ENCODE measurements around the gene SCN10A.

The SCN10A gene

DNA sequence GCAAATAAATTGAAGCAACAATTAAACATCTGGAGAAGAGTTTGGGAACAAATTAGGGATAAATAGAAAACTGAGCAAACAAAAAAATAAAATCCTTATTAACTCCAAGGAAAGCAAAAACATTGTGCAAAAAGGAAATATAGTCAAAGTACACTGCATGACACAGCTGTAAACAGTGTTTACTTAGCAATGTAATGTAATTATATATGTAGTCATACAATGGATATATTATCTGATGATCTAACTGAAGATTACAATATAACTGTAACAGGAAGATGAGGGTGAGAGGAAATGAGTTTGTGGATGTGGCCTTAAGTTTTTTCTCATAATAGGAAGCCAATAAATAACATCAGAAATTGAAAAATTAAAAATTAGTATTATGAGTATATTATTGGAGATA lies 42.5 kb downstream of the SCN10A start:
- no peak for DNase-seq (ENCODE audit: low read depth)

- DNase-seq (ENCODE audit: low read depth), result no peak
Observed at GRCh38 chr3:38763569-38763968, 52.4 kb downstream of the SCN10A start.

- DNase-seq (ENCODE audit: low read depth), result no peak
Observed at GRCh38 chr3:38758557-38758956, 57.5 kb downstream of the SCN10A start.

DNA sequence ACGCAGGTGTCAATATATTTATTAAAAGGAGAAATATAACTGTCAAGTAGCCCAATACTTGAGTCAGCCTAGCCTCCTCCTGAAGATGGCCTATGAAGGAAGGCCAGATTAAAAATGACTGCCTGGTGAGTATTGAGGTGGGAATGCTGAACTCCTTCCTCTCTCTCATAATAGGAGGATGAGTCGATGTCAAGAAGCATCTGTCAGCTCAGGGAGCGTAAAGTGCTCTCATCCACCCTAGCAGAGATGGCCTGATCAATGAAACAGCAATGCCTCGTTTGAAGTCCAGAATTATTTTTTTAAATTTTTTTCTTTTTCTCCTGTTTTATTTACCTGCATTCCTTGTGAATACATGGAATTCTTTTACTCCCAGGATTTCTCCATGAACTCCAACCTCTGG lies 58.3 kb downstream of the SCN10A start:
- no peak for DNase-seq (ENCODE audit: low read depth)

DNA sequence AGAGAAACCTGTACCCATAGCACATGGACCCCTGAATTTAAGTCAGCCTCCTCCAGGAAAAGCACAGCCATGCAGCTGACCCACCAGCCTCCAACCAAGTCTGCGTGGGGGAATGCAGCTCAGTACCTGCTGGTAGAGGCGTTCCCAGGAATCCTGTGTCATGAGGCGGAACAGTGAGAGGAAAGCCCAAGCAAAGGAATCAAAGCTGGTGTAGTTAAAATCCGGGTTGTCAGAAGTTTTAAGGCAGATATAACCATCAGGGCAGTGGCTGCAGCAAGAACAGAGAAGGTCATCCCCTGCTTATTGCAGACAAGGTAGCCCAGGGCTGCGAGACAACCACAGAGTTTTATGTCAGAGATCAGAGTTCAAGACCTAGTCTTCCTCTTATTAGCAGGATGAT lies 59.1 kb downstream of the SCN10A start:
- no peak for DNase-seq (ENCODE audit: low read depth)

DNA sequence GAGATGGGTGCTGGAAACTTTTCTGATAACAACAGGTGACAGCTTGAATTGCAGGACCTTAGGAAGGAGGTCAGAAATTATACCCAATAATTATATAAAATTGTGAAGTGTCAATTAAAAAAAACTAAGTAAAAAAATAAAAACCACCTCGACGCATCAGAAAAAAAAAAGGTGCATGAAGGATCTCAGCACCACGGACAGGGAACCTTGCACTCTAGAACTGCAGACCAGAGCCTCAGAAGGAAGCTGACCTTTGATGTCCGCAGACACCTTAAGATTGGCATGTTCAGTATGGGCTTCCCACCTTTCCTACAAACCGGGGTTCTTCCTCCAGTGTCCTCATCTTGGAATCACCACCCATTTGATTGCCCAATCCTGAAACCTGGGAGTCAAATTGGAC lies 60.9 kb downstream of the SCN10A start:
- DNase-seq (ENCODE audit: low read depth), result no peak

GRCh38 chr3:38746641-38747040 lies 69.4 kb downstream of the SCN10A start:
- DNase-seq (ENCODE audit: low read depth), result no peak

DNA sequence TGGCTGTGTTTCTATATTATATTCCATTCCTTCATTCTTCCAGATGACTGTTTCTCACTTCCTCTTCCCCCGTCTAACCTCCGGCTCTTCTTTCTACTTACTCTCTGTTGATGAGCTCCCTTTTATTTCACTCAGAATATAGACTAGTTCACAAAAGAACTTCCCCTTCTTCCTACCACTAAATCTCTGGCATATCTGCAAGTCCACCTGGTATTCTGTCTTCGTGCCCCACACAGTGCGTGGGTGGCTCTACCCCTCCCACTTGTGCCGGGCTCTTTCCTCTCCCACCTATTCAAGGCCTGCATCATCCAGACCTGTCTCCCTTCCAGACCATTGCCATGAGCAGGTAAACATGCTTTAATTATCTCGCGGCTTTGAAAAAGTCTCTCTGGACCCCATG lies 73.0 kb downstream of the SCN10A start:
- DNase-seq (ENCODE audit: low read depth), result no peak

DNA sequence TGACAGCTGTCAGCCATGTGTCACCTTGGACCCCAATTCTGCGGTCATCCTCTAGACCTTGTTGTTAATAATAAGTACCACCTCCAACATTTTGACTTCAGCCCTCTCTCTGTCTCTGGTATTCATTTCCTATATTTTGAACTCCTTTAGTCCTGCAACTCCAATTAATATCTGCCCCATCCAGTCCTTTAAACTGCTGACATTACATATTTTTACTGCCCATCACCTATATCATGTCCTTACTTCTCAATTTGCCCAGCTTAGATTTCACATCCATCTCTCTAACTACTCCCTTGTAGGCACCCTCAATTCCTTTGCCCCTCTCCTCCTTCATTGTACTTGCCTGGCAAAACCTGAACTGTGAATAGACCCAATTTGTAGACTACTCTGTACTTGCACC lies 73.5 kb downstream of the SCN10A start:
- DNase-seq (ENCODE audit: low read depth), result no peak

DNA sequence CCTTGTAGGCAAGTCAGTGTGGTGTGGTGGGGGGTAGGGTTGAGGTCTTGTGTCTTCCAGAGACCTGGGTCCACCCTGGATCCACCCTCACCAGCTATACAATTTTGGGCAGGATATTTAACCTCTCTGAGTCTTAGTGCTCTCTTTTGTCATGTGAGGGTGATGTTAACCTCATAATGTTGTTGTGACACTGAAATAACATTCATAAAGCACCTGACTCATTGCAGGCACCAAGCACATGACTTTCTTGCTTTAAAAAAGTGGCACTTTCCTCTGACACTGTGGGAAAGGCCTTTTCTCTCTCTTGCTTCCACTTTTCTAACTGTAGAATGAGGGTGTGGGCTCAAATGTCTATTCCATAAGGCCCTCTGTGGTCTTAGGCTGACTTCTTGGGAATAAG lies 75.5 kb downstream of the SCN10A start:
- DNase-seq (ENCODE audit: low read depth), result no peak

GRCh38 chr3:38739931-38740330 lies 76.1 kb downstream of the SCN10A start:
- DNase-seq (ENCODE audit: low read depth), result no peak

GRCh38 chr3:38739396-38739689 lies 76.7 kb downstream of the SCN10A start:
- no peak for DNase-seq (ENCODE audit: low read depth)

DNA sequence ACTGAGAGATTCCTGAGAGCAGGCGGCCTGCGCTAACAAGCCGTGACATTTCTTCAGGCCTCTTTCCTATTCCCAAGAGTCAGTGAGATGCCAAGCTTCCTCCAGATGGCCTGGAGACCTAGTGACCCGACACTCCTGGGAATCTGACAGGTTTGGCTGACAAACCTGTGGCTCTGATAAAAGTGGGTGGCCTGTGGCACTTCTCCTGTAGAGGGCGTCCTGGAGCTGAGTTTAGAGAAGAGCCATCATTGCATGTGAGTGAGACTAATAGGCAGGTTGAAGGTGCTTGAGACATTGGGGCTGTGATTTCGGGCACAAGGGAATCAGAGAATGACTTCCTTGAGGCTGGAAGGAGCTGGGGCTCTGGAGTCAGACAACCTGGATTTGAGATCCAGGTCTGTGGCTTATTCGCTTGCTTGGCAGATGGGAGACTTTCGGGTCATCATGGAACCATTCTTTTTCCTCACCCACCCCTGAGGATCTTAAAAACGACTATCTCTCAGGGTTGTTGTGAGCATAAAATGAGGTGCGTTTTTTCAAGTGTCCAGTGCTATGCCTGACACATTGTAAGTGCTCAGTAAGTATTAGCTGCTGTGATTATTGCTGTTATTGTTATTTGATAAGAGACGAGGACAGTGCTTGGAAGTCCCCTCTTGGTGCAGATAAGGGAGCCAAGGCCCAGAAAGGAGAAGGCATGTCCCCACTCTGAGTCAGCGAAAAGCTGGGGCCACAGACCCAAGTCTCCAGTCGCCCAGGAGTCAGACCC lies 77.2 kb downstream of the SCN10A start:
- DNase-seq (ENCODE audit: low read depth), result no peak

DNA sequence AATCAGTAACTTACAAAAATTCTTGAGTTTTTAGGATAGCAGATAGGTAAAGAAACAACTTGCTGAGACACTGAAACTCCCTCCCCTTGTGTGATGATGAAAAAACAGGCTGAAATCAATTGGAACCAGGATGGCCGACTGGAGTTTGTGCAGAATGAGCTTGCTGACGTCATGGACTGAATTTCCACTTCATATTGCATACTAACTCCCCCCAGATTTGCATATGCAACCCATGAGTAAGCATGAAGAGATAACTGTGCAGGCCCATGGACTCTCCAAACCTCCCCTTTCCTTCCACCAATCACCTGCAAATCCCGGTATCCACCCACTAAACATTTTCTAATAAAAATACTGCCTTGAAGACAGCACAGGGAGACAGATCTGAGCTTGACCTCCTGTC lies 84.5 kb downstream of the SCN10A start:
- DNase-seq (ENCODE audit: low read depth), result no peak

- no peak for DNase-seq (ENCODE audit: low read depth)
Observed at GRCh38 chr3:38730281-38730680, 85.7 kb downstream of the SCN10A start.

- no peak for DNase-seq (ENCODE audit: low read depth)
Observed at GRCh38 chr3:38728008-38728407, 88.0 kb downstream of the SCN10A start.

DNA sequence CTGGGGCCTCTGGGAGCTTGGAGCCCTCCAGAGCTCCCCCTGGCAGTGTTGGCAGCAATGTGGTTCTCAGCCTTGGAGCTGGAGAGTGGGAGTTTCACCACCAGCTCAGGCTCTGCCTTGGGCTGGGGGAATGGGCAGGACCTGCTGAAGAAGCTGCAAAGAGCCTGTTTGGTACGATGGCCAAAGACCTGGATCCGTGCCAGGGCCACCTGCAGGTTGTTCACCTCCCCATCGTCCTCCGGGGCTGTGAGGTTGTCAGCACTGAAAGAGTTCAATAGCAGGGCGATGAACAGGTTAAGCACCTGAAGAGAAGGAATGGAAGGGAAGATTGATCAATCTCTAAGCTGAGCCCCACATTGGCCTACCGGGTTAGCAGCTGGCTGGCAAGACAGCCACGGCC lies 89.3 kb downstream of the SCN10A start:
- DNase-seq (ENCODE audit: low read depth), result no peak

GRCh38 chr3:38725726-38726419 lies 90.1 kb downstream of the SCN10A start:
- no peak for DNase-seq (ENCODE audit: low read depth)

GRCh38 chr3:38724392-38724736 lies 91.7 kb downstream of the SCN10A start:
- DNase-seq (ENCODE audit: low read depth), result no peak

DNA sequence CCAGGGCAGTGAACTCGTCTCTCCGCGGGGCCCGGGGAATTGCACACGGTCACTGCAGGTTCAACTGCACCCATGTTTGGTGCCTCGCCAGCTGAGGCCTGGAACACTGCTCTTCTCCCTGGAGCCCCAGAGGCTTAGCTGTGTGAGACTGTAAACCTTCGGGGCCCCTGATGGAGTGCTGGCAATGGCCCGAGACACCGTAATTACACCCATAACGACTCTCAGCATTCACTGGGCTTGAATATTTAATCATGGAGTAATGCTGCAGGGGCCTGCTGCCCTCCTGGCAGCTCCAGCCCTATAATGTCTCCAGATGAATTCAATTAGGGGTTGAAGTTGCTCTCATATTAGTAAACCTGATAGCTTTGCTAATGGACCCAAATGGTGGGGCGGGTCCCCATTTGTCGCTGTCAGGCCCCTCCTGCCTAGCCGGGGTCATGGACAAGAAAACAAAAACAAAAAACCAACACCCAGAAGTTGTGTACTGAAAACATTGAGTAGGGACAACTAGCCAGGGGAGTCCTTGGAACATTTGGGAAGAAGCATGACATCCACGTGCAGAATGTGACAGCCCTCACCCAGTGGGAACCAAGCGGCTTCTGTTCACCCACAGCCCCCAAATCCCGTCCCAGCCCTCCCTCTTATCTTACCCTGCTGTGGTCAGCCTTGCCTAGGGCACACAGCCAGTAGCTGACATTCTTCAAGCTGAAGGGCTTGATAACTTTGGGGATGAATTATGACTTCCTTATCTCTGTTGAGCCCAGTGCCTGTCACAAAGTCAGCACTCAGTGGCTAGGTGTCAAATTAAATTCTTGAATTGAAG lies 92.2 kb downstream of the SCN10A start:
- no peak for DNase-seq (ENCODE audit: low read depth)

GRCh38 chr3:38722781-38723568 lies 93.0 kb downstream of the SCN10A start:
- DNase-seq (ENCODE audit: low read depth), result no peak

DNA sequence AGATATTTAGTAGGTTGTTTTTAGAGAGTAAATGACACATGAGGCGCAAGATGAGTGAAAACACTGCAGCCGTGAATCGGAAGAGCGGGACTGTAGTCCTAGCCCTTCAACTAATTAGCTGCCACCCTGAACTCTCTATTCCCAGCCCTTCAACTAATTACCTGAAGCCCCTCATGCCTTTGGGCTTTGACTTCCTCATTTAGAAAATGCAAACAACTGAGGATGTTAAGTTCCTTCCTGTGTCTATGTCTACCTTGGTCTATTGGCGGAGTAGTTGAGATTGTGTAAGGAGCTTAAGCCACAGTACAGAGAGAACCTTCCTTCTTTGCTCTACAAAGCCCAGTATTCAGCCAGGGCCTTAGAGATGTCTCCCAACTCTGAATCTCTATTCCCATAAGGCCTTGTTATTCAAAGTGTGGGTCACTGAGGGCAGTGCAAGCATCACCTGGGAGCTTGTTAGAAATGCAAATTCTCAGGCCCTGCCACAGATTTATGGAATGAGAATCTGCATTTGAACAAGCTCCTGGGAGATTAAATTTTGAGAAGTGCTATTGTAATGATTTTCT lies 94.7 kb downstream of the SCN10A start:
- DNase-seq (ENCODE audit: low read depth), result no peak

Measured in activated T-helper 9 cell treated with anti-CD3 and anti-CD28 coated beads, Interleukin-2, amount 50 U/mL, for 16 hours (primary cell).